ENCODE data around the gene GNL3.

DNA sequence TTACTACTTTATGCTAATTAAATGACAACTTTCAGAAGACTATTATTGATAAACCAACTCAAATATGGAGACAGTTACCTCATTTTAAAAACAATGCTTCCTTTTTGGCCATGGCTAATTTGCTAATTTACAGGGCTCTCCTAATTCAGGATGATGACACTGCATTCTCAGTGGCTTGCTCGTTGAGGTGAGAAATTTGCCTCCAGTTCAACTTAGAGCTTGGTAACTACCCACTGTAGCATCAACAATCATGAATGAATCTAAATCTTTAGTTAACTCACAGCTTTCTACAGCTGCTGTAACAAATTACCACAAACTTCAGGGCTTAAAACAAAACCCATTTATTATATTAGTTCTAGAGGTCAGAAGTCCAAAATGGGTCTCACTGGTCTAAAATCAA is 14.2 kb upstream of the GNL3 start:
- TF ChIP-seq, protein P1, sequence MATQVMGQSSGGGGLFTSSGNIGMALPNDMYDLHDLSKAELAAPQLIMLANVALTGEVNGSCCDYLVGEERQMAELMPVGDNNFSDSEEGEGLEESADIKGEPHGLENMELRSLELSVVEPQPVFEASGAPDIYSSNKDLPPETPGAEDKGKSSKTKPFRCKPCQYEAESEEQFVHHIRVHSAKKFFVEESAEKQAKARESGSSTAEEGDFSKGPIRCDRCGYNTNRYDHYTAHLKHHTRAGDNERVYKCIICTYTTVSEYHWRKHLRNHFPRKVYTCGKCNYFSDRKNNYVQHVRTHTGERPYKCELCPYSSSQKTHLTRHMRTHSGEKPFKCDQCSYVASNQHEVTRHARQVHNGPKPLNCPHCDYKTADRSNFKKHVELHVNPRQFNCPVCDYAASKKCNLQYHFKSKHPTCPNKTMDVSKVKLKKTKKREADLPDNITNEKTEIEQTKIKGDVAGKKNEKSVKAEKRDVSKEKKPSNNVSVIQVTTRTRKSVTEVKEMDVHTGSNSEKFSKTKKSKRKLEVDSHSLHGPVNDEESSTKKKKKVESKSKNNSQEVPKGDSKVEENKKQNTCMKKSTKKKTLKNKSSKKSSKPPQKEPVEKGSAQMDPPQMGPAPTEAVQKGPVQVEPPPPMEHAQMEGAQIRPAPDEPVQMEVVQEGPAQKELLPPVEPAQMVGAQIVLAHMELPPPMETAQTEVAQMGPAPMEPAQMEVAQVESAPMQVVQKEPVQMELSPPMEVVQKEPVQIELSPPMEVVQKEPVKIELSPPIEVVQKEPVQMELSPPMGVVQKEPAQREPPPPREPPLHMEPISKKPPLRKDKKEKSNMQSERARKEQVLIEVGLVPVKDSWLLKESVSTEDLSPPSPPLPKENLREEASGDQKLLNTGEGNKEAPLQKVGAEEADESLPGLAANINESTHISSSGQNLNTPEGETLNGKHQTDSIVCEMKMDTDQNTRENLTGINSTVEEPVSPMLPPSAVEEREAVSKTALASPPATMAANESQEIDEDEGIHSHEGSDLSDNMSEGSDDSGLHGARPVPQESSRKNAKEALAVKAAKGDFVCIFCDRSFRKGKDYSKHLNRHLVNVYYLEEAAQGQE (IDR thresholded peaks at IDR 0.05; ENCODE audit: insufficient read depth in 1 of 2, low read depth in 2 of 2, low read length in 2 of 2), result no peak
- TF ChIP-seq POLR2AphosphoS5 (IDR thresholded peaks at IDR 0.05; ENCODE audit: low read depth, low read length) (no peak), TAF1 (IDR thresholded peaks at IDR 0.05; ENCODE audit: borderline replicate concordance, insufficient read depth, low read length) (no peak), SIN3A (IDR thresholded peaks at IDR 0.05; ENCODE audit: borderline replicate concordance, insufficient read depth, low read length) (no peak)

Data from PFSK-1 (cell line).